DND-41 (cell line): Measurements from ENCODE around the gene GIPC2.

Source experiments
- ATAC-seq: fragments of 200-7000 bp; cut with Tn5 transposase; 3 replicates; pipeline ENCODE4 v1.9.1; 2021; ENCODE audit warnings: low read depth; ENCODE audit not compliant: insufficient read depth
- DNase-seq: peaks from one replicate; pipeline ENCODE4 v3.0.0-alpha.2; 2020
- H2AFZ ChIP-seq: 2 replicates; pipeline ENCODE4 v1.6.0; 2012; ENCODE audit warnings: low read depth, low read length
- H3K27ac ChIP-seq: 2 replicates; pipeline ENCODE4 v1.5.1; 2012; ENCODE audit warnings: low read length, inconsistent platforms
- H3K27me3 ChIP-seq: fragments of 200-600 bp; sonication (generic); 2 replicates; pipeline ENCODE4 v1.6.0; 2012; ENCODE audit warnings: low read length, mild to moderate bottlenecking, inconsistent platforms; ENCODE audit not compliant: insufficient read depth, poor library complexity
- H3K36me3 ChIP-seq: 2 replicates; pipeline ENCODE4 v1.5.1; 2012; ENCODE audit warnings: low read length, inconsistent platforms; ENCODE audit not compliant: insufficient read depth
- H3K4me1 ChIP-seq: 2 replicates; pipeline ENCODE4 v1.5.1; 2012; ENCODE audit warnings: mild to moderate bottlenecking, low read length; ENCODE audit not compliant: insufficient read depth
- H3K4me2 ChIP-seq: 2 replicates; pipeline ENCODE4 v1.6.0; 2012; ENCODE audit warnings: mild to moderate bottlenecking, moderate library complexity, low read length, inconsistent platforms; ENCODE audit not compliant: insufficient read depth
- H3K4me3 ChIP-seq, 2 experiments: fragments of 200-600 bp in 1 of 2; shearing (Covaris generic) in 1 of 2; 2 replicates each; pipeline ENCODE4 v1.5.1; 2012 to 2016; ENCODE audit warnings: inconsistent platforms in 2 of 2, low read length in 2 of 2, mild to moderate bottlenecking in 2 of 2, low read depth in 1 of 2, moderate library complexity in 1 of 2
- H3K79me2 ChIP-seq: 2 replicates; pipeline ENCODE4 v1.6.0; 2012; ENCODE audit warnings: low read length, inconsistent platforms; ENCODE audit not compliant: insufficient read depth
- H3K9ac ChIP-seq: 2 replicates; pipeline ENCODE4 v1.6.0; 2012; ENCODE audit warnings: low read depth, mild to moderate bottlenecking, inconsistent platforms, low read length, moderate library complexity
- H3K9me3 ChIP-seq: 2 replicates; pipeline ENCODE4 v1.5.1; 2012; ENCODE audit warnings: low read length, moderate library complexity, mild to moderate bottlenecking, inconsistent platforms; ENCODE audit not compliant: insufficient read depth, severe bottlenecking
- H4K20me1 ChIP-seq: 2 replicates; pipeline ENCODE4 v1.6.0; 2012; ENCODE audit warnings: low read length; ENCODE audit not compliant: insufficient read depth
- CTCF ChIP-seq: IDR thresholded peaks from 2 replicates; pipeline ENCODE4 v1.5.1; 2012; ENCODE audit warnings: borderline replicate concordance, low read length, moderate library complexity, mild to moderate bottlenecking; ENCODE audit not compliant: poor library complexity, severe bottlenecking; ENCODE audit errors: extremely low read depth
- EZH2 ChIP-seq: IDR thresholded peaks from 3 replicates; pipeline ENCODE4 v1.6.1; 2012; ENCODE audit warnings: borderline replicate concordance, low read depth, mild to moderate bottlenecking, moderate library complexity, low read length, inconsistent platforms; ENCODE audit not compliant: severe bottlenecking

GIPC2 gene

GRCh38 chr1:78069784-78070183 is 24.0 kb downstream of the GIPC2 start:
- no peaks in the 10 kb centered on the region for H4K20me1 ChIP-seq
- ATAC-seq (no peak), DNase-seq (no peak)
- no peak overlapping the region for H3K9ac ChIP-seq
- no peak for TF ChIP-seq CTCF
- no peak for TF ChIP-seq EZH2
- no peaks in the 10 kb centered on the region for H3K79me2 ChIP-seq
- H3K4me3 ChIP-seq: no peak overlapping the region
- H2AFZ ChIP-seq: no peak overlapping the region
- H3K9me3 ChIP-seq: no peaks in the 10 kb centered on the region
- no peak overlapping the region for H3K27ac ChIP-seq
- H3K4me1 ChIP-seq: no peaks in the 10 kb centered on the region
- peaks cover 14% of the 10 kb centered on the region for H3K27me3 ChIP-seq
- H3K36me3 ChIP-seq: no peaks in the 10 kb centered on the region
- no peak overlapping the region for H3K4me2 ChIP-seq

- Histone ChIP-seq H3K9ac (no peak overlapping the region), H3K9me3 (no peaks in the 10 kb centered on the region), H3K27ac (no peak overlapping the region), H4K20me1 (no peaks in the 10 kb centered on the region), H3K4me1 (no peaks in the 10 kb centered on the region), H2AFZ (no peak overlapping the region), H3K36me3 (no peaks in the 10 kb centered on the region), H3K27me3 (peaks cover 14% of the 10 kb centered on the region), H3K79me2 (no peaks in the 10 kb centered on the region), H3K4me2 (no peak overlapping the region), H3K4me3 (no peak overlapping the region)
- TF ChIP-seq CTCF (no peak), EZH2 (no peak)
- ATAC-seq (no peak), DNase-seq (no peak)
Observed at GRCh38 chr1:78070210-78070609, 24.4 kb downstream of the GIPC2 start.

- Histone ChIP-seq H3K27ac (no peak overlapping the region), H3K4me1 (no peaks in the 10 kb centered on the region), H3K4me3 (no peak overlapping the region), H3K79me2 (no peaks in the 10 kb centered on the region), H3K36me3 (no peaks in the 10 kb centered on the region), H2AFZ (no peak overlapping the region), H3K9me3 (no peaks in the 10 kb centered on the region), H3K27me3 (peaks cover 14% of the 10 kb centered on the region), H4K20me1 (no peaks in the 10 kb centered on the region), H3K9ac (no peak overlapping the region), H3K4me2 (no peak overlapping the region)
- ATAC-seq (no peak), DNase-seq (no peak)
- TF ChIP-seq CTCF (no peak), EZH2 (no peak)
Observed at GRCh38 chr1:78070758-78071157, 25.0 kb downstream of the GIPC2 start.

- Histone ChIP-seq H3K27ac (no peak overlapping the region), H3K9me3 (no peaks in the 10 kb centered on the region), H2AFZ (no peak overlapping the region), H3K9ac (no peak overlapping the region), H3K79me2 (no peaks in the 10 kb centered on the region), H3K27me3 (peaks cover 14% of the 10 kb centered on the region), H3K36me3 (no peaks in the 10 kb centered on the region), H3K4me2 (no peak overlapping the region), H3K4me1 (no peaks in the 10 kb centered on the region), H4K20me1 (no peaks in the 10 kb centered on the region), H3K4me3 (no peak overlapping the region)
- ATAC-seq (no peak), DNase-seq (no peak)
- TF ChIP-seq EZH2 (no peak), CTCF (no peak)
Observed at GRCh38 chr1:78071696-78072095, 25.9 kb downstream of the GIPC2 start.
